IMR-90 (cell line): ENCODE measurements around the gene PAAF1. TPM values are rescaled to one million over a fixed set of nuclear protein-coding genes. Genes with fewer than 3 reads are reported as not detected.
A peak's percentile ranks its signal among the peaks of the same experiment; 100 is the strongest.

ENCODE experiments used
- ATAC-seq: fragments of 200-7000 bp; cut with Tn5 transposase; 2 replicates; pipeline ENCODE4 v1.9.1; 2020; ENCODE audit warnings: low read depth, mild to moderate bottlenecking, moderate library complexity
- BruUV-seq: library from RNA; stranded (reverse); fragments of 400-500 nt; replicated peaks from 2 replicates; lab custom pipeline; 2021; lab: Mats Ljungman, UMichigan
- CTCF ChIA-PET: fragments of 300-600 bp; formaldehyde crosslinking; extraction: SDS; loops from one replicate; lab custom pipeline; 2021; ENCODE audit warnings: antibody characterized with exemption; lab: Yijun Ruan, JAX
- POLR2A ChIA-PET: fragments of 300-600 bp; sonication (Branson Sonifier 250); formaldehyde crosslinking; loops from one replicate; lab custom pipeline; 2022; ENCODE audit warnings: antibody characterized with exemption; ENCODE audit not compliant: unreplicated experiment; lab: Charles Lee
- DNase-seq: peaks from one replicate; pipeline ENCODE4 v3.0.0; 2013
- H2AFZ ChIP-seq: replicated peaks from 2 replicates; pipeline ENCODE3; 2013; ENCODE audit warnings: low read length, mild to moderate bottlenecking; ENCODE audit not compliant: poor library complexity
- H2AK5ac ChIP-seq: 2 replicates; pipeline ENCODE4 v1.6.1; 2013; ENCODE audit warnings: low read depth, low read length, inconsistent platforms
- H2AK9ac ChIP-seq: replicated peaks from 2 replicates; pipeline ENCODE3; 2013; ENCODE audit warnings: mild to moderate bottlenecking, low read depth, low read length, moderate library complexity; ENCODE audit not compliant: poor library complexity
- H2BK120ac ChIP-seq: 2 replicates; pipeline ENCODE4 v1.6.1; 2013; ENCODE audit warnings: low read depth, low read length, inconsistent platforms
- H2BK15ac ChIP-seq: 3 replicates; pipeline ENCODE4 v1.6.1; 2013; ENCODE audit warnings: low read depth, low read length, inconsistent platforms
- H2BK20ac ChIP-seq: 2 replicates; pipeline ENCODE4 v1.6.1; 2013; ENCODE audit warnings: low read depth, mild to moderate bottlenecking, inconsistent platforms, low read length, moderate library complexity
- H2BK5ac ChIP-seq: 2 replicates; pipeline ENCODE4 v1.6.1; 2013; ENCODE audit warnings: mild to moderate bottlenecking, low read depth, low read length, inconsistent platforms; ENCODE audit not compliant: poor library complexity, severe bottlenecking
- H3K14ac ChIP-seq: replicated peaks from 2 replicates; pipeline ENCODE4 v1.6.1; 2013; ENCODE audit warnings: low read depth, low read length, inconsistent platforms
- H3K18ac ChIP-seq: 2 replicates; pipeline ENCODE4 v1.6.1; 2013; ENCODE audit warnings: low read depth, low read length, control low read depth
- H3K23ac ChIP-seq: 2 replicates; pipeline ENCODE4 v1.6.1; 2013; ENCODE audit warnings: low read depth, low read length, inconsistent platforms
- H3K27ac ChIP-seq: 2 replicates; pipeline ENCODE4 v1.5.1; 2013; ENCODE audit warnings: mild to moderate bottlenecking, control low read depth, low read length; ENCODE audit not compliant: insufficient read depth
- H3K27me3 ChIP-seq: 2 replicates; pipeline ENCODE4 v1.6.1; 2013; ENCODE audit warnings: low read length; ENCODE audit not compliant: control insufficient read depth, insufficient read depth
- H3K36me3 ChIP-seq: 2 replicates; pipeline ENCODE4 v1.6.1; 2013; ENCODE audit warnings: low read length, mixed read lengths; ENCODE audit not compliant: control insufficient read depth, insufficient read depth
- H3K4ac ChIP-seq: 2 replicates; pipeline ENCODE4 v1.6.1; 2013; ENCODE audit warnings: low read depth, low read length, inconsistent platforms
- H3K4me1 ChIP-seq: 2 replicates; pipeline ENCODE4 v1.6.1; 2013; ENCODE audit warnings: low read length, mixed read lengths; ENCODE audit not compliant: control insufficient read depth, insufficient read depth
- H3K4me2 ChIP-seq: 2 replicates; pipeline ENCODE4 v1.6.1; 2013; ENCODE audit warnings: low read depth, mild to moderate bottlenecking, control low read depth, low read length, moderate library complexity
- H3K4me3 ChIP-seq: 2 replicates; pipeline ENCODE4 v1.5.1; 2013; ENCODE audit warnings: low read depth, mild to moderate bottlenecking, control low read depth, low read length, moderate library complexity; ENCODE audit not compliant: insufficient read depth
- H3K56ac ChIP-seq: 2 replicates; pipeline ENCODE4 v1.6.1; 2013; ENCODE audit warnings: low read length, inconsistent platforms; ENCODE audit not compliant: insufficient read depth; ENCODE audit errors: extremely low read depth
- H3K79me1 ChIP-seq, 2 experiments: 2 replicates each; pipeline ENCODE4 v1.6.1; 2013; ENCODE audit warnings: low read length in 2 of 2, inconsistent platforms in 1 of 2, low read depth in 1 of 2
- H3K9ac ChIP-seq: 2 replicates; pipeline ENCODE4 v1.6.1; 2013; ENCODE audit warnings: low read depth, low read length, control low read depth
- H3K9me1 ChIP-seq: 2 replicates; pipeline ENCODE4 v1.6.1; 2013; ENCODE audit warnings: low read length, inconsistent platforms; ENCODE audit not compliant: insufficient read depth
- H3K9me3 ChIP-seq: 2 replicates; pipeline ENCODE4 v1.6.1; 2013; ENCODE audit warnings: low read length; ENCODE audit not compliant: control insufficient read depth, insufficient read depth
- H4K20me1 ChIP-seq: 2 replicates; pipeline ENCODE4 v1.6.1; 2013; ENCODE audit warnings: low read length, inconsistent platforms; ENCODE audit not compliant: insufficient read depth
- H4K5ac ChIP-seq: 2 replicates; pipeline ENCODE4 v1.6.1; 2013; ENCODE audit warnings: mild to moderate bottlenecking, low read depth, low read length, control low read depth
- H4K8ac ChIP-seq, 2 experiments: 2 replicates each; pipeline ENCODE4 v1.6.1; 2013; ENCODE audit warnings: low read depth in 2 of 2, low read length in 2 of 2, control low read depth in 1 of 2, inconsistent platforms in 1 of 2
- H4K91ac ChIP-seq: 2 replicates; pipeline ENCODE4 v1.6.1; 2013; ENCODE audit warnings: low read depth, low read length, inconsistent platforms; ENCODE audit not compliant: insufficient read depth
- BHLHE40 ChIP-seq: fragments of 150-350 bp; IDR thresholded peaks from 2 replicates; pipeline ENCODE4 v1.6.1; 2016; ENCODE audit warnings: mild to moderate bottlenecking, low read depth, low read length
- CEBPB ChIP-seq: IDR thresholded peaks from 2 replicates; pipeline ENCODE4 v1.6.1; 2012; ENCODE audit warnings: low read depth, low read length, improper control_type of control experiment
- CHD1 ChIP-seq: IDR thresholded peaks from 2 replicates; pipeline ENCODE4 v1.6.1; 2012; ENCODE audit warnings: low read depth, low read length, improper control_type of control experiment
- CTCF ChIP-seq: conservative IDR thresholded peaks from 2 replicates; pipeline ENCODE4 v1.5.1; 2012; ENCODE audit warnings: mild to moderate bottlenecking, low read depth, low read length, improper control_type of control experiment
- ELK1 ChIP-seq: fragments of 150-350 bp; IDR thresholded peaks from 2 replicates; pipeline ENCODE4 v1.6.1; 2016; ENCODE audit warnings: low read depth, mild to moderate bottlenecking, low read length, moderate library complexity, borderline replicate concordance
- FOS ChIP-seq: fragments of 150-350 bp; IDR thresholded peaks from 2 replicates; pipeline ENCODE4 v1.6.1; 2016; ENCODE audit warnings: low read depth, low read length
- MAFK ChIP-seq: IDR thresholded peaks from 2 replicates; pipeline ENCODE4 v1.6.1; 2012; ENCODE audit warnings: low read depth, low read length, improper control_type of control experiment
- MAZ ChIP-seq: IDR thresholded peaks from 2 replicates; pipeline ENCODE4 v1.6.1; 2012; ENCODE audit warnings: low read depth, mild to moderate bottlenecking, low read length, improper control_type of control experiment, moderate library complexity, borderline replicate concordance
- NFE2L2 ChIP-seq: fragments of 150-350 bp; IDR thresholded peaks from 2 replicates; pipeline ENCODE4 v1.6.1; 2016; ENCODE audit warnings: low read depth, mild to moderate bottlenecking, low read length
- POLR2A ChIP-seq: IDR thresholded peaks from 2 replicates; pipeline ENCODE4 v1.6.1; 2012; ENCODE audit warnings: mild to moderate bottlenecking, low read depth, low read length
- RAD21 ChIP-seq: IDR thresholded peaks from 2 replicates; pipeline ENCODE4 v1.6.1; 2012; ENCODE audit warnings: low read length, improper control_type of control experiment
- RCOR1 ChIP-seq: IDR thresholded peaks from 2 replicates; pipeline ENCODE4 v1.6.1; 2012; ENCODE audit warnings: mild to moderate bottlenecking, low read length, improper control_type of control experiment; ENCODE audit not compliant: insufficient replicate concordance
- SMC3 ChIP-seq: fragments of 150-350 bp; IDR thresholded peaks from 2 replicates; pipeline ENCODE4 v1.6.1; 2016; ENCODE audit warnings: low read depth, mild to moderate bottlenecking, antibody characterized with exemption, low read length, moderate library complexity
- USF2 ChIP-seq: fragments of 150-350 bp; IDR thresholded peaks from 2 replicates; pipeline ENCODE4 v1.6.1; 2017; ENCODE audit warnings: mild to moderate bottlenecking, antibody characterized with exemption, low read length, low read depth
- WGBS, 2 experiments: methylation state at CpG; one replicate each; pipeline versions ENCODE4 v1.1.5 to v1.1.7; 2013; ENCODE audit warnings: missing lambda C conversion rate in 2 of 2; ENCODE audit not compliant: insufficient read length in 1 of 2; ENCODE audit errors: extremely low coverage in 2 of 2; 5-methylcytosine and 5-hydroxymethylcytosine counted together
- dilution Hi-C: fragments of 300-500 bp; cut with HindIII; formaldehyde crosslinking; loops from one replicate; pipeline ENCODE4 v1.14.3; 2018; ENCODE audit warnings: low sequenced_read_pairs; ENCODE audit not compliant: unreplicated experiment
- in situ Hi-C: fragments of 300-500 bp; cut with MboI; formaldehyde crosslinking; loops from 3 replicates; pipeline ENCODE4 v1.14.3; 2019; ENCODE audit warnings: low sequenced_read_pairs, inconsistent platforms, mixed read lengths
- intact Hi-C: fragments of 100-400 bp; cut with micrococcal nuclease; formaldehyde crosslinking; loops from 2 replicates; pipeline ENCODE4 v1.10.0; 2022
- polyA plus RNA-seq, 3 experiments: library from polyadenylated mRNA; depleted of rRNA; stranded (reverse); fragments of >200 nt; gene quantifications; 2 replicates each; pipeline ENCODE4 v1.2.3, GENCODE V29; 2012; ENCODE audit warnings: low replicate concordance in 1 of 3
- total RNA-seq: library from RNA; depleted of rRNA; stranded (reverse); fragments of >200 nt; gene quantifications from 2 replicates; pipeline ENCODE4 v1.2.3, GENCODE V29; 2012

PAAF1 gene
- total and polyA plus RNA-seq, 2 of the 4 experiments (the other 2 are of a cell fraction): 15.1 to 16.4 TPM

GRCh38 chr11:73907191-73907590, 30.4 kb downstream of the PAAF1 start:
- Histone ChIP-seq H3K9ac (no peak overlapping the region), H2BK5ac (no peak overlapping the region), H3K9me3 (no peaks in the 10 kb centered on the region), H2AK5ac (peak overlapping the region; percentile 0; the same call in 1 of the 2 replicates), H3K4me1 (no peaks in the 10 kb centered on the region), H2BK120ac (no peak overlapping the region), H4K5ac (no peak overlapping the region), H3K23ac (no peak overlapping the region), H3K36me3 (peaks cover 18% of the 10 kb centered on the region), H4K20me1 (no peaks in the 10 kb centered on the region), H3K27me3 (no peaks in the 10 kb centered on the region), H3K79me1 (no peaks in the 10 kb centered on the region), H4K91ac (no peak overlapping the region), H2AFZ (peak overlapping the region; percentile 27), H2AK9ac (peak overlapping the region; percentile 70), H3K18ac (no peak overlapping the region), H2BK20ac (no peak overlapping the region), H3K14ac (no peak overlapping the region), H2BK15ac (no peak overlapping the region), H3K4me2 (no peak overlapping the region), H3K4ac (no peak overlapping the region), H3K27ac (no peak overlapping the region), H3K4me3 (no peak overlapping the region), H3K56ac (no peak overlapping the region), H4K8ac (no peak overlapping the region; a peak in 1 of 4 replicates), H3K9me1 (peaks cover 4% of the 10 kb centered on the region; the same call in 1 of the 2 replicates)
- TF ChIP-seq USF2 (no peak), FOS (0 out of 2 replicates have a peak, but pooled peaks have one; percentile 10), RCOR1 (no peak), RAD21 (peak; percentile 25; the same call in 1 of the 2 replicates), CTCF (peak; percentile 31), SMC3 (peak; percentile 24; the same call in 1 of the 2 replicates), MAZ (no peak), BHLHE40 (no peak), CHD1 (no peak), POLR2A (no peak), ELK1 (no peak), MAFK (no peak), NFE2L2 (no peak), CEBPB (peak; percentile 62)
- no TSS peak for BruUV-seq
- intact Hi-C loops: no loop called here
- in situ Hi-C loops: no loop called here
- peak; percentile 56; the same call in 1 of the 2 replicates for ATAC-seq
- POLR2A ChIA-PET: interaction anchor here (0.5 kb wide), 1 partner anchor 11 kb away, joined by 7 read pairs; no protein-coding TSS in a partner anchor
- WGBS, 2 experiments: no CpG with 5 or more reads among the region's 4 CpGs
- CTCF ChIA-PET: no interaction called here
- dilution Hi-C loops: no loop called here
- DNase-seq: peak; percentile 55
